Esophagus squamous epithelium (tissue), 4 donors: ENCODE data around the gene GPR31.

Source experiments
- CTCF ChIP-seq, 6 experiments: fragments of 450-650 bp in 4 of 6; fragments of 200-600 bp in 2 of 6; sonication (generic) in 2 of 6; IDR thresholded peaks; one replicate each; pipeline ENCODE4 v1.5.1; 2016 to 2019; ENCODE audit warnings: antibody characterized with exemption in 6 of 6, mild to moderate bottlenecking in 4 of 6, moderate library complexity in 4 of 6
- POLR2A ChIP-seq, 4 donors: fragments of 450-650 bp; IDR thresholded peaks; one replicate each; pipeline ENCODE4 v1.6.1; 2017; ENCODE audit warnings: antibody characterized with exemption in 4 of 4, mild to moderate bottlenecking in 4 of 4, moderate library complexity in 3 of 4

- TF ChIP-seq CTCF (IDR thresholded peaks at IDR 0.05) (no peak), POLR2A (IDR thresholded peaks at IDR 0.05) (no peak)
Observed at GRCh38 chr6:167154895-167155294, 2.9 kb downstream of the GPR31 start.
